HL-60 (cell line): ENCODE data around the gene DSCAML1.

Experiments used
- DNase-seq, 2 experiments: peaks; one replicate each; pipeline ENCODE4 v3.0.0-alpha.2; 2010 to 2020; ENCODE audit warnings: low read depth in 1 of 2, low spot score in 1 of 2
- H3K27ac ChIP-seq: fragments of 250-450 bp; sonication (Bioruptor Pico); replicated peaks from 2 replicates; pipeline ENCODE4 v1.5.1; 2020; ENCODE audit warnings: mild to moderate bottlenecking, moderate library complexity
- H3K27me3 ChIP-seq: fragments of 250-450 bp; sonication (Bioruptor Pico); 2 replicates; pipeline ENCODE4 v1.5.1; 2021; ENCODE audit warnings: mild to moderate bottlenecking, moderate library complexity; ENCODE audit not compliant: insufficient read depth, poor library complexity, severe bottlenecking
- H3K4me3 ChIP-seq: replicated peaks from 2 replicates; pipeline ENCODE4 v1.5.1; 2011; ENCODE audit warnings: mild to moderate bottlenecking, control low read depth, low read length; ENCODE audit not compliant: insufficient read depth
- GABPA ChIP-seq: IDR thresholded peaks from 2 replicates; pipeline ENCODE4 v1.6.1; 2012; ENCODE audit warnings: low read depth
- POLR2AphosphoS5 ChIP-seq: IDR thresholded peaks from 2 replicates; pipeline ENCODE4 v1.6.1; 2012; ENCODE audit warnings: low read depth
- REST ChIP-seq: IDR thresholded peaks from 2 replicates; pipeline ENCODE4 v1.6.1; 2012; ENCODE audit warnings: low read depth; ENCODE audit not compliant: insufficient replicate concordance
- SPI1 ChIP-seq: IDR thresholded peaks from 2 replicates; pipeline ENCODE4 v1.6.1; 2012; ENCODE audit warnings: low read depth, mild to moderate bottlenecking, borderline replicate concordance
- TF ChIP-seq, protein P1 (sequence below): IDR thresholded peaks from one replicate; pipeline ENCODE4 v1.5.1; 2011; ENCODE audit warnings: low read length, control low read depth, inconsistent platforms; ENCODE audit not compliant: insufficient read depth

DSCAML1 gene

DNA sequence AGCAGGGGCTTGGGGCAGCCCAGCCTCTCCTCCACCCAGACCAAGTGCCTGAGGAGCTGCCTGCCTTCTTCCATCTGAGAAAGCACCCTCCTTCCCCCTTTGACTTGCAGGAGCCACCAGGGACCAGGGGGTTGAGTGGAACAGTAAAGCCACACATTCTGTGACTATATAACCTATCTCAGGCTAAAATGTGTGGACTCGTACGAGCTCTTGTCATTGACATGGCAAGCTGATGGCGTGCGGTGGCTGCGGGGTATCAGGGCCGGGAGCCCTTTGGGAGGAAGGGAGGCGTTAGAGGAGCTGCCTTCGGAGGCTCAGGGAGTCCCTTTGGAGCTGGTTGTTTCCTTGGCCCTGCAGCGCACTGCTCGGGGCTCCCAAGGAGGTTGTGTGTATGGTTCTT, 384.8 kb downstream of the DSCAML1 start:
- H3K27ac ChIP-seq, result no peak overlapping the region
- H3K4me3 ChIP-seq, result no peak overlapping the region
- TF ChIP-seq POLR2AphosphoS5 (no peak), SPI1 (no peak), REST (no peak), GABPA (no peak)
- TF ChIP-seq, protein P1, sequence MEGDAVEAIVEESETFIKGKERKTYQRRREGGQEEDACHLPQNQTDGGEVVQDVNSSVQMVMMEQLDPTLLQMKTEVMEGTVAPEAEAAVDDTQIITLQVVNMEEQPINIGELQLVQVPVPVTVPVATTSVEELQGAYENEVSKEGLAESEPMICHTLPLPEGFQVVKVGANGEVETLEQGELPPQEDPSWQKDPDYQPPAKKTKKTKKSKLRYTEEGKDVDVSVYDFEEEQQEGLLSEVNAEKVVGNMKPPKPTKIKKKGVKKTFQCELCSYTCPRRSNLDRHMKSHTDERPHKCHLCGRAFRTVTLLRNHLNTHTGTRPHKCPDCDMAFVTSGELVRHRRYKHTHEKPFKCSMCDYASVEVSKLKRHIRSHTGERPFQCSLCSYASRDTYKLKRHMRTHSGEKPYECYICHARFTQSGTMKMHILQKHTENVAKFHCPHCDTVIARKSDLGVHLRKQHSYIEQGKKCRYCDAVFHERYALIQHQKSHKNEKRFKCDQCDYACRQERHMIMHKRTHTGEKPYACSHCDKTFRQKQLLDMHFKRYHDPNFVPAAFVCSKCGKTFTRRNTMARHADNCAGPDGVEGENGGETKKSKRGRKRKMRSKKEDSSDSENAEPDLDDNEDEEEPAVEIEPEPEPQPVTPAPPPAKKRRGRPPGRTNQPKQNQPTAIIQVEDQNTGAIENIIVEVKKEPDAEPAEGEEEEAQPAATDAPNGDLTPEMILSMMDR, result no peak
- no peaks in the 10 kb centered on the region for H3K27me3 ChIP-seq
- no peak for DNase-seq

DNA sequence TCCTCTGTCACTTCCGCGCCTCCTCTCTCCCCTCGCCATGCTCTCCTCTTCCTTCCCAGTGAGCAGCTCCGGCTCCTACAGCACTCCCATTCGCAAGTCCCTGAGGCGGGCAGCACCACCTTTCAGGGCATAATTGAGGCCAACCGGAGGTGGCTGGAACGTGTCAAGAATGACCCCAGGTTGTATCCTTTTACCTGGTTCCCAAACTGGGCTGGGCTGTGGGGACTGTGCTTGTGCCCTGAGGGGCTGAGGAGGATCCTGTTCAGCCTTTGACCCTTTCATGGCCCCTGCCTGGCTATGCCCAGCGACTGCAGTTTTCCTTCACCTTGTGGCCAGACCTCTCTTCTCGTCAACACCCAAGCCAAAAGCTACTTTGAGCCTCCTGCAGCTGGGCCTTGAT, 385.3 kb downstream of the DSCAML1 start:
- H3K27ac ChIP-seq, result no peak overlapping the region
- no peaks in the 10 kb centered on the region for H3K27me3 ChIP-seq
- DNase-seq, result no peak
- no peak overlapping the region for H3K4me3 ChIP-seq
- TF ChIP-seq POLR2AphosphoS5 (no peak), REST (no peak), GABPA (no peak), SPI1 (no peak)
- TF ChIP-seq, protein P1, result no peak

- H3K4me3 ChIP-seq, result no peak overlapping the region
- H3K27me3 ChIP-seq, result no peaks in the 10 kb centered on the region
- no peak overlapping the region for H3K27ac ChIP-seq
- DNase-seq, result no peak
- TF ChIP-seq REST, result no peak
- TF ChIP-seq, protein P1, result no peak
- TF ChIP-seq SPI1, result no peak
- TF ChIP-seq POLR2AphosphoS5, result no peak
- no peak for TF ChIP-seq GABPA
Observed at GRCh38 chr11:117410861-117411710, 385.9 kb downstream of the DSCAML1 start.
